Left lung (tissue), 10 donors: ENCODE measurements around the gene TRPM2. TPM values are rescaled to one million over a fixed set of nuclear protein-coding genes. Genes with fewer than 3 reads are reported as not detected.

Source experiments
- ATAC-seq: fragments of 200-7000 bp; cut with Tn5 transposase; one replicate; pipeline ENCODE4 v1.9.1; 2020; ENCODE audit warnings: moderate library complexity
- DNase-seq, 4 donors: peaks; one replicate each; pipeline ENCODE4 v3.0.0-alpha.2; 2013 to 2020
- H3K27ac ChIP-seq, 2 donors: fragments of 200-600 bp; sonication (generic) in 1 of 2; one replicate each; pipeline versions ENCODE4 v1.5.0 to v1.8.0; 2020 to 2021
- H3K27me3 ChIP-seq, 2 donors: fragments of 200-600 bp; sonication (generic) in 1 of 2; one replicate each; pipeline versions ENCODE4 v1.5.0 to v1.8.0; 2020 to 2021
- H3K36me3 ChIP-seq, 2 donors: fragments of 200-600 bp; sonication (generic) in 1 of 2; one replicate each; pipeline versions ENCODE4 v1.5.0 to v1.8.0; 2020 to 2021
- H3K4me1 ChIP-seq, 2 donors: fragments of 200-600 bp; one replicate each; pipeline ENCODE4 v1.8.0; 2021
- H3K4me3 ChIP-seq, 2 donors: fragments of 200-600 bp; sonication (generic) in 1 of 2; one replicate each; pipeline versions ENCODE4 v1.5.0 to v1.8.0; 2020 to 2021; ENCODE audit warnings: mild to moderate bottlenecking in 1 of 2
- H3K9me3 ChIP-seq, 2 donors: fragments of 200-600 bp; sonication (generic) in 1 of 2; one replicate each; pipeline versions ENCODE4 v1.5.0 to v1.8.0; 2020 to 2021
- CTCF ChIP-seq, 2 donors: fragments of 200-600 bp; sonication (generic) in 1 of 2; IDR thresholded peaks; one replicate each; pipeline versions ENCODE4 v1.5.0 to v1.8.0; 2021; ENCODE audit warnings: antibody characterized with exemption in 2 of 2
- intact Hi-C, 2 donors: fragments of 100-400 bp; cut with DNase I; formaldehyde crosslinking; loops; one replicate each; pipeline versions ENCODE4 v1.11.2 to v1.14.2; 2022
- polyA plus RNA-seq, 6 donors: library from polyadenylated mRNA; unstranded; fragments of 120-200 nt; gene quantifications; one replicate each; pipeline ENCODE4 v1.2.1, GENCODE V29; 2013; ENCODE audit not compliant: insufficient read length in 6 of 6
- total RNA-seq, 2 donors: library from RNA; stranded (reverse); fragmentation: NEBNext Ultra II Directional; extraction: Animal tissue kit (Norgen Biotek cat#: 25700); gene quantifications; one replicate each; pipeline ENCODE4 v1.2.1, GENCODE V29; 2021
- donor health status: DM: no; HTN: yes; CAD: no.
- donor health status: DM: no; HTN: no; CAD: no.

Gene TRPM2
- total and polyA plus RNA-seq, 8 donors, result 1.2 to 25.6 (median 1.6) TPM

- ATAC-seq (no peak), DNase-seq (no peak)
- no peaks in the 10 kb centered on the region for H3K36me3 ChIP-seq
- H3K4me1 ChIP-seq, result no peaks in the 10 kb centered on the region
- H3K27me3 ChIP-seq, result no peaks in the 10 kb centered on the region
- intact Hi-C loops, result no loop called here
- no peak for TF ChIP-seq CTCF (IDR thresholded peaks at IDR 0.05)
- no peaks in the 10 kb centered on the region for H3K9me3 ChIP-seq
- H3K27ac ChIP-seq, result no peak overlapping the region
- no peak overlapping the region for H3K4me3 ChIP-seq
These were observed 114.4 kb downstream of the TRPM2 start for GRCh38 chr21:44467859-44468195.

GRCh38 chr21:44471341-44471740 lies 117.9 kb downstream of the TRPM2 start:
- H3K4me3 ChIP-seq, result no peak overlapping the region

GRCh38 chr21:44471996-44472395 lies 118.6 kb downstream of the TRPM2 start:
- no peak for TF ChIP-seq CTCF (IDR thresholded peaks at IDR 0.05)
- H3K4me1 ChIP-seq, result no peaks in the 10 kb centered on the region
- no peak for ATAC-seq
- no peak overlapping the region for H3K27ac ChIP-seq
- H3K27me3 ChIP-seq, result no peaks in the 10 kb centered on the region
- no peak for DNase-seq
- no peaks in the 10 kb centered on the region for H3K9me3 ChIP-seq
- no peak overlapping the region for H3K4me3 ChIP-seq
- intact Hi-C loops, result no loop called here
- H3K36me3 ChIP-seq, result no peaks in the 10 kb centered on the region

More at GRCh38 chr21:44471341-44471740, 117.9 kb downstream of the TRPM2 start:
- no peak for DNase-seq
- Histone ChIP-seq H3K4me1 (no peaks in the 10 kb centered on the region), H3K36me3 (no peaks in the 10 kb centered on the region), H3K27ac (no peak overlapping the region), H3K9me3 (no peaks in the 10 kb centered on the region), H3K27me3 (no peaks in the 10 kb centered on the region)
- ATAC-seq, result no peak
- no peak for TF ChIP-seq CTCF (IDR thresholded peaks at IDR 0.05)
- intact Hi-C loops, result no loop called here

GRCh38 chr21:44473915-44474555 lies 120.6 kb downstream of the TRPM2 start:
- Histone ChIP-seq H3K9me3 (no peaks in the 10 kb centered on the region), H3K4me3 (no peak overlapping the region), H3K36me3 (no peaks in the 10 kb centered on the region), H3K27me3 (no peaks in the 10 kb centered on the region), H3K27ac (no peak overlapping the region), H3K4me1 (no peaks in the 10 kb centered on the region)
- TF ChIP-seq CTCF (IDR thresholded peaks at IDR 0.05), result no peak
- DNase-seq (no peak), ATAC-seq (no peak)
- intact Hi-C loops, result no loop called here

GRCh38 chr21:44475266-44475845 lies 121.9 kb downstream of the TRPM2 start:
- TF ChIP-seq CTCF (IDR thresholded peaks at IDR 0.05), result no peak
- peak in 1 of 4 donors; percentile 63 for DNase-seq
- no peak overlapping the region for H3K27ac ChIP-seq

More at GRCh38 chr21:44475266-44475845, 121.9 kb downstream of the TRPM2 start:
- Histone ChIP-seq H3K36me3 (no peaks in the 10 kb centered on the region), H3K4me3 (no peak overlapping the region), H3K4me1 (no peaks in the 10 kb centered on the region), H3K9me3 (no peaks in the 10 kb centered on the region), H3K27me3 (no peaks in the 10 kb centered on the region)
- intact Hi-C loops, result no loop called here
- ATAC-seq, result no peak
